Non-pigmented ciliary epithelial cell (primary cell): ENCODE results near the gene IPCEF1.

Experiments used
- DNase-seq: peaks from one replicate; pipeline ENCODE4 v3.0.0-alpha.2; 2010; ENCODE audit warnings: low read depth

The IPCEF1 gene

DNA sequence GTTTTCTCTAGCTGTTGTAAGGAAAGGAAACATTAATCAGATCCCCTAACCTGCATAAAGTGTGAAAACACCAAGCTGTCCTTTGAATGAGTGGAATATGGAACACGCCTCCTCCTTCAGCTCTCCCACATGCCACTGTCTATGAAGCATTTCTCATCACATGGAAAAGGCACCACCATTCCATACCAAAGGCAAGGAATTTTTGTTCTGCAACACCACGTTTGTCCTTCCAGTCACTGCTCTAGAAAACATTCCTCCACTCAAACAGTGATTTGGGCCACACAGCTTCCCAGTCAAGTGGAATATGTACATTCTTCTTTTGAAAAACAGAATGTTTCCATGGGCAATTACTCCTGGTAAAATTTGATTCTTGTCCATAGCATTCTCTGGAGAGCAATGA is 197.5 kb downstream of the IPCEF1 start:
- DNase-seq = no peak

DNA sequence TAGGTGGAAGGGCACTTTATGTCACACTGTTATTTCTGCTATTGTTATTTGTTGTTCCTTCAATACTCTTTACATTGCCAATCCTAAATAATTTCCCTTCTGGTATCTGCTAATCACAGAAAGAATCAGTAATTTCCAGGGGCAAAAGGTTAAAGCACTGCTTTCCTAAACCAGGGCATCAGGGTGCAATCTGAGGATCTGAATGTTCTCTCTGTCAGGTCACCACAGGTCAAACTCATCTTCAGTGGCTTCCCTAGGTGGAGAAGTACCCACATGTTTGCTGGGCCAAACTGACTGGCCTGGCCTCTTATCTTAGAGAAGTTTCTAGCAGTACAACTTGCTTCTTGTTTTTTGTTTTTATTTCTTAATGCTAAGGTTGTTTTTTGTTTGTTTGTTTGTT is 198.9 kb downstream of the IPCEF1 start:
- no peak for DNase-seq

DNA sequence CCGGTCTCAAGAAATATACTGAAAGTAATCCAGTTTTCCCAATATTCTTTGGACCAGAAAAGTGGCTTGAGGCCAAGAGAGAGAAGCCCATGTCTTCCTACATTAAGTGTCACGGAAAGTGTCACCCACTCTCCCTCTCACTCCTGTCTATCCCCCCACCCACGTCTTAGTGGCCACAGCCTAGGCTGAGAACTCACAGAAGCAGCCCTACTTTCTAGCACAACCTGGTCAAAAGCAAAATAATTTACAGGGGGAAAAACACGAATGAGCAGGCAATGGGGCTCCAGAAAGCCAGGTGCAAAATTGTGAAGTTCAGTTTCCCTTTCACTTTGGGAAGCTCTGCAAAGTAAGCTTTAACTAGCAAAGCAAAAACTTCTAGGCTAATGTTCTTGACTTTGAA is 199.5 kb downstream of the IPCEF1 start:
- DNase-seq = no peak

DNA sequence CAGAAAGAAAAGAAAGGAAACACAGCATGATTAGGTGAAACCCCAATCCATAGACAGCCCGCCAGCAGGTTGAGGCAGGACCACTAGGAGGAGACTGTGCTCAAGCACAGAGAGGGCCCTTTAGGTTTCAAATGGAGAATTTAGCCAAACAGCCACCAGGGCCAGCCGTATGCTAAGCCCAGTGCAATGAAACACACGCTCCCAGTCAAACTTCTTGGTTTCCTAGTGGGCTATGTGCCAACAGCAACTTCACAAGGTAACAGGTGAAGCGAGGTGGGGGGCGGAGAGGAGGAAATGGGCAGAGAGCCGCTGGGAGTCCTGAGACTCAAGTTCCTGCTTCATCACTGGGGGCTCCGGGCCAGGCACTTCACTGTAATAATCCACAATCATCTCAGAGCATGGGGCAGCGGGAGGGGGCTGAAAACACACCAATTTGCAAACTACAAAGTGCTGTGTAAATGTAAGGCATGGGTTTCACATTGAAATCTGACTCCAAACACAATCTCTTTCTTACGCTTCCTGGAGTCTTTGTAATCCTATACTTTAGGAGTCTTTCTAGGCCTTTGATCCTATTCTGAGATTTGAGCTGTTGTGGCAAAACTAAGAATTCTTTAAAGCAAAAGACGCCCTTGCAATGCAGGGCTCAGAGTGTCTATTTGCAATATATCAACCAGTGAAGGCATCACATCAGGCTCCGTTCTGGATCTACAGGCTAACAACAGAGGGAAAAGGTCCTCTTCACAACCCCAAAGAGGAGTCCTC is 200.3 kb downstream of the IPCEF1 start:
- no peak for DNase-seq

DNA sequence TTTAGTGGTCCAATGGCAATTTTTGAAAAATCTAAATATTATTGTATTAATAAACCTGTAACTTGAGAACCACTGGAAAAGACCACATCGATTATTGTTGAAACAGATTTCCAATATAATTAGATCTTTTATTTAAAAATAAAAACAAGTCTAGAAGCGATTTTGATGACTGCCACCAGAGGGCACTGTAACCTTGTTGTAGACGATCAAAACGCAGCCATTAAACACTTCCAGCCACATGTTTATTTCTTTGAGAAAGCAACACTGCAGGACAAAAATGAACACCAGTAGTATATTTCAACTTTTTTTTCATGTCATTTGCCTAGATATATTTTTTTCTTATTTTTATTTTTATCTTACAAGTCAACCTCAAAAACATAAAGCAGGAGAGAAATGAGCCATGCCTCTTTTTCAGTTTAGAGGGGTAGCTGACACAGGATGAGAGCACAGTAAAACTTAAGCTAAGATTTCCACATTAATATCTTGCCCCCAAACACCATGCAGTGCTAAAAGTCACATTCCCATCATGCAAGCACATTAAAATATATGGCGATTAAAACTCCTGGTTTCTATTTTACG is 202.1 kb downstream of the IPCEF1 start:
- peak; percentile 35 for DNase-seq

DNA sequence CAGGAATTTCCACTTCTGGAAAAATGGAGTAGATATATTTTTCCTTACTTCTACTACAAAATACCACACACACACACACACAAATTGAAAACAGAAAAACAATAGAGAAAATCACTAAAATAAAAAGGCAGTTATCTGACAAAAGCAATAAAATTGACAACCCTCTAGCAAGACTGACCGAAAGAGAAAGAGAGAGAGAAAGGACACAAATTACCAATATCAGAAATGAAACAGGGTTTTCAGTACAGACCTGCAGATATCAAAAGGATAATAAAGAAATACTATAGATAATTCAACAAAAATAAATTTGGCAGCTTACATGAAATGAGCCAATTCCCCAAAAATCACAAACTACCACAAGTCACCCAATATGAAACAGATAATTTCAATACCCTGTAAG is 212.8 kb downstream of the IPCEF1 start:
- DNase-seq = no peak

DNA sequence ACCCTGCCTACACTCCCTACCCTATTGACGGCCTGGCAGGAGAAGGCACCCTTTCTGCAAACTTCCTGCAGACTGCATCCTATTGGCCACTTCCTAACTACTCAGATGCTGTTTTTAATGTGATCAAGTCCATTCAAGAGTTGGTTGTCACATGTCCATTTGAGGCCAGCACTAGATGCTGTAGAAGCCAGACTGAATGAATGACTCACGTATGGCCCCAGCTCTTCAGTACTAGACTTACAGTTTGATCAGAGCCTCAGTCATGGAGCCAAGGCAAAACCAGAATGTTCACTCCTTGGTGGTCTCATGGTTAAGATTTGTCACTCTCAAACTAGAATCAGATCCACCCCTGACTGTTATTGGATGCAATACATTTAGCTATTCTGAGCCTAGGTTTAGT is 215.9 kb downstream of the IPCEF1 start:
- DNase-seq = no peak

DNA sequence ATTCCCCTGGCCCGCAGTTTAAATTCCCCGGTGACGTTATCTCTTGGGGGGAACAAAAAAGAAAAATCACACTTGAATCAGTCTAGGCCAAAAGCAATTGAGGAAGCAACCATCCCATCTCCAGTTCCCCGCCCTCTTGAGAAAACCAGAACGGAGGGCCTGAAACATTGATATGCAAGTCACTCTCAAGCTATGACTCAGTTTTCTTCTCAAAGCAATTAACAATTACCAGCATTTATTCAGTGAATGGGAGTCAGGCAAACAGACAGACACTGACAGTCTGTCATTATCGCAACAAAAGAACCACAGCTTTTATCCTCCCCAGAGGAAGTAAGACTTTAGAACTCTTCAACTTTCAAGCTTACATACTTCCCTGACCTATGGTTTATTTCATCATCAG is 216.7 kb downstream of the IPCEF1 start:
- no peak for DNase-seq

DNA sequence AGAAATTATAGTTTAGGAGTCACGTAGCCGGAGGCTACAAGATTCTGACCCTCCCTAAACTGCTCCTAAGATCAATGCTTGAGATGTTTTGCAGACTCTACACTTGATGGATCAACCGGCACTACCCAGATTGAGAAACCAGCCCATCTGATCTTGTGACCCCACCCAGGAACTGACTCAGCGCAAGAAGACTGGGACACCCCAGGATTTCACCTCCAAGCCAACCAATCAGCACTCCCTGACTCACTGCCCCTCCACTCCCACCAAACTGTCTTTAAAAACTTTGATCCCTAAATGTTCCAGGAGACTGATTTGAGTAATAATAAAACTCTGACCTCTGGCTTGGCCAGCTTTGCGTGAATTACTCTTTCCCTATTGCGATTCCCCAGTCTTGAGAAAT is 217.8 kb downstream of the IPCEF1 start:
- DNase-seq = no peak

DNA sequence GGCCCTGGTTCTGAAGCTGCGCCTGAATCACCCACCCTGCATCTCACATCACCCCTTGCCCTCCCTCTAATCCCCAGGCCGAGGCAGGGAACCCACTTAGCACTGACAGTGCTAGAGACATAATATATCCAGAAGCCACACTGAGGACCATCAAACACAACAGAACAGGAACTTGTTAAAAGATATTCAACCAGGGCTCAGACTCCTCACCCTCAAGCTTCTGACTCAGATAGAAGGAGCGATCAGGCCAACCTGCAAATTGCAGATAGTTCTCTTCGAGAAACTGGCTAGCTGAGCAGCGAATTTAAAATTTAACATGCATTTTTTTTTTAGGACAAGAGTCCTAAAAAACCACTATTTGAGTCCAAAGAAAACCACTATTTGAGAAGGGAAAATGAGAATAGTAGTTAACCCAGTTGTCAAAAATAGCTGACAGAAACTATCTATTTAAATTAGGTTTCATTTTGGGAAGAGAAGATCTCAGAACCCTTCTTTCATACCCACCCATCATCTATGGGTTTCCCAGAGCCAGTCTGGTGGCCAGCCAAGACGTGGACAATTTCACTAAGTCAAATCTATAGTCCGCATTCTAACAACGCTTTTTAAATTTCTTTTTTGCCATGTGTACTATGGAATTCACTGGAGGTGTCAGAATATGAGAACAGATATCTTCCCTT is 222.0 kb downstream of the IPCEF1 start:
- DNase-seq = no peak

DNA sequence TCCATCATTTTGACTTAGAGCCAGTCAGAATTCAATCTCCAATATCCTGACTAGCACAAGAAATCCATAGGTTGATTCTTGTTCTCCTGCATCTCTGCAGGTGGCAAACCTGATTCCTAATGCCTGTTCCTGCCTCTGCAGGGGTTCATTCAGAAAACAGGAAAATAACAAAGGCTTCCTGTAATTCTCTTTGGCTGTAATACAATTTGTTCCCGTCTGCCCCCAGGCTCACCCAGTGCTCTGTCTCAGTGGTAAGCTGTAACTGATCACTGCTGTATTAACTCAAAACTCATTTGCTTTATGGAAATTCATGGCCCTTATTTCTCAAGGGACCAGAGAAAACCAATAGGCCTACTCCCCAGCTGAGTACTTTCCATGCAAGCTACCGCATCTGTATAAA is 228.9 kb downstream of the IPCEF1 start:
- DNase-seq = no peak

DNA sequence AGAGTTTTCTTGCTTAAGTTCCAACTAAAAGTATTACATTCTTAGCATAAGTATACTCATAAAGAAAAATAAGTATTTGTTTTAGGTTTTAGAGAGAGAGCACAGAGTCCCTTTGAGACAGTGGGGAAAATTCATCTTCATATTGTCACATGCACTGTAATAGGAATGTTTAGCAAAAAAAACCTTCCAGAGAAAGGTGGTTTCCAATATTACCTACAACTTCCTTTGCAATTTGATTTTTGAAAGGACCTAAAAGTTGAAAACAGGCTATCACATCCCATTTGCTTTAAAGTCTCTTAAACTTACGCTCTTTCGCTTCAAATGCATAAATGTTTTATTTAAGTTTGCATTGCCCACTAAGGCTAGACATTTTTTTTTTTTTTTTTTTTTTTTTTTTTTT is 231.2 kb downstream of the IPCEF1 start:
- no peak for DNase-seq

DNA sequence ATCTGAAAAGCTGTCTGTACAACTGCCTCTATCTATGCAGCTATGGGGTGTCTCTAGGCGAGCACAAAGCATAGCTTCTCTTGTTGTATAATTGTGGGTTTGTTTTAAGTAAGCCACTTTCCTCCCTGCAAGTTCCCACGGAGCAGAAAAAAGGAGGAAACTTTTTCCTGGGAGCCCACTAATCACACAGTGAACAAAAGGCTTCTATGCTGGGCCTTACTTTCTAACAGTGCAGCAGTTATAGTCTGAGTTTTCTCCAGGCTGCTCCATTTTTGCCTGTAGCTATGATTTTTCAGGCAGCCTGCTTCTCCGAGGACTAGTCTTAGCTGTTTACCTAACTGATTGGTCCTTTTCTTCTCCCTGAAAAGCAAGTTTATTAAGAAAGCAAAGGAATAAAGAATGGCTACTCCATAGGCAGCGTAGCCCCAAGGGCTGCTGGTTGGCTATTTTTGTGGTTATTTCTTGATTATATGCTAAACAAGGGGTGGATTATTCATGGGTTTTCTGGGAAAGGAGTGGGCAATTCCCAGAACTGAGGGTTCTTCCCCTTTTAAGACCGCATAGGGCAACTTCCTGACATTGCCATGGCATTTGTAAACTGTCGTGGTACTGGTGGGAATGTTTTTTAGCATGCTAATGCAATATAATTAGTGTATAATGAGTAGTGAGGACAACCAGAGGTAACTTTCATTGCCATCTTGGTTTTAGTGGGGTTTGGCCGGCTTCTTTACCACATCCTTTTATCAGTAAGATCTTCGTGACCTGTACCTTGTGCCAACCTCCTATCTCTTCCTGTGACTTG is 233.2 kb downstream of the IPCEF1 start:
- no peak for DNase-seq

DNA sequence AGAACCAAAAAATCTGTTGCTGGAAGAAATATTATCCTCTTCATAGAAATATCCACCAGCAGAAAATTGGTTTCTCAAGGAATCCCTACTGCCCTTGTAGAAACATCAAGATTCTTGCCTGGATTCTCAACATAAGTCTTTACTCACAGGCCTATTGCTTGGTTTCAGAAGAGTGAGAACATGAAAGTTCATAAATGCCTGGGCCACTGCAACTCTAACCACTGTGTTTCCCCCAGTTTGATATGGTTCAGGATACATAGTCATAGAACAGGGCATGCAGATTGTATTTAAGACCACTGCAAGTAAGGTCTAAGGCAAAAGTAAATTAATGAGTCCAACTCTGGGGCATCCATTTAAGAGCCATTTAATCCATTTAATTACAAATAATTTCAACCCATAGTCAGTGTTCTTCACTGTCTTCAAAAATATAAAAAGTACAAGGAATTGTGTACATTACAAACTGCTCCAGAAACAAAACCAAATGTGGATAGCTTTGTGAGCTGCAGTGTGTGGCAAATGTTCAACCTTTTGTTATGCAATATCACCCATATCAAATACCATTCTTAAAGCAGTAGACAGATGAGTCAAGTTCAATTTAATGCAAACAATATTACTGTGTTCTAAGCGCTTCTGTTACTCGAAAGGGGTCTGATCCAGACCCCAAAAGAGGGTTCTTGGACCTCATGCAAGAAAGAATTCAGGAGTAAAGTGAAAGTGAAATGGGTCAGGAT is 234.2 kb downstream of the IPCEF1 start:
- no peak for DNase-seq

DNA sequence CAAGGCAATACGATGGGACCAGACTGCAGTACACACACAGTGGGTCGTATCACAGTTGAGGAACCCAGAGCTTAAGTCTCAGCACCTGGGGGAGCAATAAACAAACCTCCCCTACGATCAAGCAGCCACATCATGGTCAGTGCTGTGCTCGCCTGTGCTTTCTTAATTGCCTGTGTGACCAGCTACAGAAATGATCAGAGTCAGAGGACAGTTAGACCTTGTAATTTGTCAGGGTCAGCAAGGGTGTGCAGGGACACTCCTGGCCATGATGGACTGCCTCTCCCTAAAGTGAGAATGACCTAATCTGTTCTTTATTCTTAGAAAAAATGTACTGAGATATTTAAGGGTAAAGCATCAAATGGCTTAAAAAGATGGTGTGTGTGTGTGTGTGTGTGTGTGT is 239.1 kb downstream of the IPCEF1 start:
- DNase-seq = no peak

DNA sequence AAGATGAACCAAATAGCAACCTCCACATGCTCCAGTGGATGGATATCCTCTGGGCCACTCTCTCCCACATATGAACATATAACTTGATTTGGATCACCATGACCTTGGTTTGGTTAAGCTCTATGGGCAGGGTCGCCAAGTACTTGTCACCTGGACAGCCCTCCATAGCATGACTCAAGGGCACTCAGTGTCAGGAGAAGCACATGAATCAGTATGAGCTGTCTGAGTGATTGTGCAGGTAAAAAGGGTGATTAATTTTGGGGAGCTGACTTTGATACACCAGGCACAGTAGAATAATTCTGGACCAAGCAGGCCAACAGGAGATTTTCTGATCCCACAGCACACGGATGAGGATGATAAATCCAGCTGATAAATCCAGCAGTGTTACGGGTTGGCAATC is 243.2 kb downstream of the IPCEF1 start:
- no peak for DNase-seq

DNA sequence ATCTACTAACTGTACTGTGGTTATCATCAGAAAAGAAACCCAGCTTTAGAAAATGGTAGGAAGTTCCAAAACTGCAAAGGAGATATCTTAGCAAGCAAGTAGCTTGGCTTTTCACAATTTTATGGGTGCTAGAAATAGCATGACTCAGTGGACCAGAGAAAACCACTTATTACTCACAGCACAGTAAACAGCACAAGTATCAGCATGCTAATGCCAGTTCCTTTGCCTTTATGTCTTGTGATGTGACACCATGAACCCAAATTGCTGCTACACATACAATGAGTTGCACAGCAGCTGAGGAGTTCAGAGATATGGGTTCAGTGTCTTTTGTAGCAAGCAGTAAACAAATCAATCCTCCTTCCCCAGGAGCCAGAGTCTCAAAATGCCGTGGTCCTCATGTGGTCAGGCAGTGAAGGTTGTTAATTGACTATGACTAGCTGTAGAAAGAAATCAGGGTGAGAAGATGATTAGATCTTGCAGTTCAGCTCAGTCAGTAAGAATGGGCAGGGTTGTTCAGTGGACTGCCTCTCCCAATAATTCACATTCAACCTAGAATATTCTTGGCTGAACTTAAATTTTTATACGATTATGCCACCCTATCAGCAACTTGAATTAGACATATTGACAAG is 244.3 kb downstream of the IPCEF1 start:
- peak; percentile 18 for DNase-seq

DNA sequence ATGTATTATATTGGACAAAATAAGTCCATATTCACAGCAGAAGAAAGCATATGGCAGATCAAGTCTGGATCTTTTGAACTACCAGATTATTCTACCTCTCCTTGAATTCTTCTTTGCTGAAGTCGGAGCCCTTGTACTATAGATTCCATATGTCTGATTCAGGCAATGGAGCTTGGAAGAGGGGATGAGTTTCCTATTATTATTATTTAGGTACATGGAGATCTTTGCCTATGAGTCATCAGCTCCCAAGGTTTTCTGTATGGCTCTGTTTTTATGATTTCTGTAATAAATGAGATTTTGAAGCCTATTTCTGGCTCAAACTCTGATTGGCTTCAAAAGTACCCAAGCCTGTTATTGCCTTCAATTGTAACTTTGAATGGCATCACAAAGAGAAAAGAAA is 245.6 kb downstream of the IPCEF1 start:
- DNase-seq = no peak

DNA sequence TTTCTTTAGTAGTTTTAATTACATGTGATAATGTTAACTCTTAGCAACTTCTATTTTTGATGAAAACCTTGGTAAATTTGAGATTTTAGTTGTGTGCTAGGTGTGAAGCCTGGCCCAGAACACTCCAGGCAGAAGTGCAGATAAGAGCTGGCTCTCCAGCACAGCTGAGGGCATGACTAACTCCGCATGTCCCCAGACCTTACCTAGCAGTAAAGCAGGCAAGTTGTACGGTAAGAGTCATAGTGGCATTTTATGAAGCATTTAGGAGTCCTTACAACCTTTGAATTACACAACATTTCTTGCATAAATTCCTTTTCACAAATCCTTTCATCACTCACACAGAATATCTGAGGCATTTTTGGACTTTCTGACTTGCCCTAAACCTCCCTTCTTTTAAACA is 250.4 kb downstream of the IPCEF1 start:
- no peak for DNase-seq
